SK-MEL-5 (cell line): Measurements from ENCODE around the gene ZNF592. TPM values are rescaled to one million over a fixed set of nuclear protein-coding genes. Genes with fewer than 3 reads are reported as not detected.

Source experiments
- DNase-seq: peaks from one replicate; pipeline ENCODE4 v3.0.0-alpha.2; 2016; ENCODE audit warnings: low read depth, low spot score
- in situ Hi-C: cut with HindIII; loops from 2 replicates; pipeline ENCODE4 v1.10.0; 2016; ENCODE audit warnings: low sequenced_read_pairs, high pct_unique_total_duplicates, low pct_unique_long_range_greater_than_20kb
- polyA plus RNA-seq, 2 experiments: library from polyadenylated mRNA; depleted of rRNA; stranded (reverse); fragments of >200 nt; gene quantifications; 2 replicates each; pipeline ENCODE4 v1.2.3, GENCODE V29; 2015
- total RNA-seq: library from RNA; depleted of rRNA; stranded (reverse); fragments of >200 nt; shearing (Covaris generic); gene quantifications from 2 replicates; pipeline ENCODE4 v1.2.3, GENCODE V29; 2014; rRNA removed

Gene ZNF592, protein sequence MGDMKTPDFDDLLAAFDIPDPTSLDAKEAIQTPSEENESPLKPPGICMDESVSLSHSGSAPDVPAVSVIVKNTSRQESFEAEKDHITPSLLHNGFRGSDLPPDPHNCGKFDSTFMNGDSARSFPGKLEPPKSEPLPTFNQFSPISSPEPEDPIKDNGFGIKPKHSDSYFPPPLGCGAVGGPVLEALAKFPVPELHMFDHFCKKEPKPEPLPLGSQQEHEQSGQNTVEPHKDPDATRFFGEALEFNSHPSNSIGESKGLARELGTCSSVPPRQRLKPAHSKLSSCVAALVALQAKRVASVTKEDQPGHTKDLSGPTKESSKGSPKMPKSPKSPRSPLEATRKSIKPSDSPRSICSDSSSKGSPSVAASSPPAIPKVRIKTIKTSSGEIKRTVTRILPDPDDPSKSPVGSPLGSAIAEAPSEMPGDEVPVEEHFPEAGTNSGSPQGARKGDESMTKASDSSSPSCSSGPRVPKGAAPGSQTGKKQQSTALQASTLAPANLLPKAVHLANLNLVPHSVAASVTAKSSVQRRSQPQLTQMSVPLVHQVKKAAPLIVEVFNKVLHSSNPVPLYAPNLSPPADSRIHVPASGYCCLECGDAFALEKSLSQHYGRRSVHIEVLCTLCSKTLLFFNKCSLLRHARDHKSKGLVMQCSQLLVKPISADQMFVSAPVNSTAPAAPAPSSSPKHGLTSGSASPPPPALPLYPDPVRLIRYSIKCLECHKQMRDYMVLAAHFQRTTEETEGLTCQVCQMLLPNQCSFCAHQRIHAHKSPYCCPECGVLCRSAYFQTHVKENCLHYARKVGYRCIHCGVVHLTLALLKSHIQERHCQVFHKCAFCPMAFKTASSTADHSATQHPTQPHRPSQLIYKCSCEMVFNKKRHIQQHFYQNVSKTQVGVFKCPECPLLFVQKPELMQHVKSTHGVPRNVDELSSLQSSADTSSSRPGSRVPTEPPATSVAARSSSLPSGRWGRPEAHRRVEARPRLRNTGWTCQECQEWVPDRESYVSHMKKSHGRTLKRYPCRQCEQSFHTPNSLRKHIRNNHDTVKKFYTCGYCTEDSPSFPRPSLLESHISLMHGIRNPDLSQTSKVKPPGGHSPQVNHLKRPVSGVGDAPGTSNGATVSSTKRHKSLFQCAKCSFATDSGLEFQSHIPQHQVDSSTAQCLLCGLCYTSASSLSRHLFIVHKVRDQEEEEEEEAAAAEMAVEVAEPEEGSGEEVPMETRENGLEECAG (N-terminal part only)
- 4.5 and 6.8 TPM in 2 replicates for total RNA-seq
- polyA plus RNA-seq (2015; cell fraction: cytosol; rRNA removed): 12.9 and 17.1 TPM in 2 replicates
- 9.3 and 14.9 TPM in 2 replicates for polyA plus RNA-seq (2015; cell fraction: nucleus; rRNA removed)

GRCh38 chr15:84748274-84749110 is at the start of gene ZNF592:
ZNF592 (plus strand) TSS chr15:84748592; CDS start chr15:84782676, 34,084 bp downstream.
- in situ Hi-C loops: no loop called here
- peak; percentile 60 for DNase-seq

GRCh38 chr15:84699538-84700191 is 48.7 kb upstream of the ZNF592 start:
- in situ Hi-C loops: no loop called here
- DNase-seq: no peak

DNA sequence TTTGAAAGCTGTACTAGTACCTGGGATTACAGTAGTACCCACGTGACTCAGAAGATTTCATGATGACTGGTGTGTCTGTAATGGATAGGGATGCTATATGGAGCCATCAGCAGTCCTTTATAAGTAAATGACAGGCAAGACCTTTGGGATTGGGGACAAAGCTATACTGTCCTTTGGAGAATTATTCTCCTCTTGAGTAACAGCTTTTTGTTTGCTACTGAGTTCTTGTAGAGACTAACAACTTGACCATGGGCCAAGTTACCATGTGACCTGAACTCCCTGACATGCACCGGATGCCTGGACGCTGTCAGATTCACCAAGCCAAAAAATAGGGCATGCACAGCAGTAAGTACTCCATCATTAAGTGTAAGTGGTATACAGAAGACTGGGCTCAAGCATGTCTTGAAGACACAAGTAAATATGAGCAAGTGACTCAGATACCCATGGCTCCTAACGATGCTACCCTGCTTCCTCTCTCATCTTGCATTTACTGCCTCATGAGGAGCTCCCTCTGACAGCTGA is 45.4 kb upstream of the ZNF592 start:
- DNase-seq: peak; percentile 31
- in situ Hi-C loops: no loop called here

- in situ Hi-C loops: no loop called here
- no peak for DNase-seq
Measured at GRCh38 chr15:84703808-84704207, 44.6 kb upstream of the ZNF592 start.

DNA sequence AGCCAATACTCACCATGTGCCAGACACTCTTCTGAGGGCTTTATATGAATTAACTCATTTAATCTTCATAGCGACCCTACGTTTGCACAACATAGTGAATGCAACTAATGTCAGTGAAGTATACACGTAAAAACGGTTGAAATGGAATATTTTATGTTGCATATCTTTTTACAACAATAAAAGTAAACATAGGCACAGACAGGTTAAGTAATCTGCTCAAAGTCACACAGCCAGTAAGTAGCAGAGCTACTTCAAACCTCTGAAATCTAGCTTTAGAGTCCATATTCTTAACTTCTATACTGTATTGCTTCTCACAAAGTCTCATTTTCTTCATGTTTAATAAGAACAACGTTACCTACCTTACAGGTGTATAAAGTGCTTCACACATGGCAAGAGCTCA is 34.0 kb upstream of the ZNF592 start:
- DNase-seq: no peak
- in situ Hi-C loops: no loop called here

- in situ Hi-C loops: no loop called here
- no peak for DNase-seq
Measured at GRCh38 chr15:84714821-84715220, 33.6 kb upstream of the ZNF592 start.

DNA sequence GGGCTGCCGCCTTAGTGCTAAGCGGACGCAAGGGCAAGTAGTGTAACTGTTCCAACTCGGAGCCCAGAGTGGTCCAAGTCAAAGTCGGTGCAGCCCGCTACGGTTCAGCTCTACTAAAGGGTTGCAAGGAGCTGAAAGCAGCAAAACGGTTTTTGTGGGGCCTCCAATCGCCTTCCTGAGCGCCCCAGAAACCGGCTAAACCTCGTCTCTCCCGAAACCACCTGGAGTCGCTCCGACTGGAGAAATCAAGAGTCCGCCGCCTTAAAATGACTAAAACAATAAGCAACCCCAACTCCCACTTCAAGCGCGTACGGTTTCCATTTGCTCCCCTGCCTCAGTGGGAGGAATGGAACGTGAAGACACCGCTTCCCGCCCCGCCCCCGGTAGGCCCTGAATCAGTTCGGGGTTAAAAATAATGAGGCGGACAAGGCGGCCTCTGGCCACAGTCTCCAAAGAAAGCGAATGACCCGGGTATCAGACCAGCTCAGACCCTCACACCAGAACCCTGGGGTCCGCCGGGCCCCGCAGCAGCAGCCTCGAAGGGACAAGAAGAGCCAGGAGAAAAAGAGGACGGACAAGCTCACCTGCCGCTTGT is 32.9 kb upstream of the ZNF592 start:
- in situ Hi-C loops: no loop called here
- peak; percentile 15 for DNase-seq

DNA sequence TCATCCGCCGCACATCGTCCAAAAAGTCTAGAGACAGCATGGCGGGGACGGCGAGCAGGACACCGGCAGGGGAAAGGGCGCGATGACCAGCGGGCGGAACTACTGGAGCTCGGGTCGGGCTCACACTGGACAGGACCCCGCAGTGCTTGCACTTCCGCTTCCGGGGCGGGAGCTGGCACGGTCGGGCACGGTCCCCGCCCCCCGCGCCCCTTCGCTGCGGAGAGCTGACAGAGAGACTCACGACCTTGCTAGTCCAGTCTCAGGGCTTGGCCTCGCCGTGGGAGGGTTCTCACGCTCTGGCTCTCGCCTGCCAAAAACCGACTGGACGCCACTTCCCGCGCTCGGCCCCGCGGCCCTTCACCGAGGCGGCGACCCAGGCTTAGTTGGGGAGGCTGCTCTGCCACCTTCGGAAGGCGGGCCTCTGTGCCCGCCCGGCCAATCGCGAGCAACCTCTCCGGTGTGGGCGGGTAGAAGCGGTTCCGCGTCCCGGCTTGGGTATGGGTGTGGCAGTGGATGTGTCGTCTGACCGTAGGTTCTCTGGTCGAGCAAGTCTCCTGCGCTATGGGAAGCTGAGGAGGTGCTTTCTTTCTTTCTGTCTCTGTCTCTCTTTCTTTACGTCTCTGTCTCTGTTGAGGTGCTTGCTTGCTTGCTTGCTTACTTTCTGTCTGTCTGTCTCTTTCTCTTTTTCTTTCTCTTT is 32.2 kb upstream of the ZNF592 start, which contains the start of gene SEC11A:
SEC11A (minus strand) TSS at position 104 of the 697 bp plus-strand sequence; CDS start at position 40, 64 bp downstream.
- peak; percentile 94 for DNase-seq
- in situ Hi-C loops: no loop called here

GRCh38 chr15:84721371-84721770 is 27.0 kb upstream of the ZNF592 start:
- no peak for DNase-seq
- in situ Hi-C loops: no loop called here

GRCh38 chr15:84722628-84723027 is 25.8 kb upstream of the ZNF592 start:
- no peak for DNase-seq
- in situ Hi-C loops: no loop called here

- in situ Hi-C loops: no loop called here
- DNase-seq: peak; percentile 32
Measured at GRCh38 chr15:84725001-84725491, 23.3 kb upstream of the ZNF592 start.

GRCh38 chr15:84727429-84727828 is 21.0 kb upstream of the ZNF592 start:
- DNase-seq: no peak
- in situ Hi-C loops: no loop called here

DNA sequence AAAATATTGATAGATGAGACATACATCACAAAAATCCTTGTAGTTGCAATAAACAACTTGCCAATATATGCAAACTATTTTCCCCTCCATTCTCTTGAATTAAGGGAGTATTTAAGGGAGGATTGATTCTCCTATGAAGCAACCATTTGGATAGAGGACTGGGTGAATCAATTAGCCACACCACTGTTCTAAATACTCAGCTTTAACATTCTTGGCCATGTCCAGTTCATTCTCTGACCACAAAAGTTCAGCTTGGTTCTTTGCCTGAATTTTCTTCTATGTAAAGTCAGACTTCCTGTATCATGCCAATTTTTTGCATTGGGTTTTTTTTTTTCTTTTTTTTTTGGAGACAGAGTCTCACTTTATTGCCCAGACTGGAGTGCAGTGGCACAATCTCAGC is 16.6 kb upstream of the ZNF592 start:
- in situ Hi-C loops: no loop called here
- no peak for DNase-seq

- in situ Hi-C loops: no loop called here
- no peak for DNase-seq
Measured at GRCh38 chr15:84734794-84735479, 13.5 kb upstream of the ZNF592 start.
